Dendritic cell treated with granulocyte-macrophage colony-stimulating factor and Interleukin-4, amounts not matched to agents 40 ng/mL and 50 ng/mL, for 4 days (primary cell): ENCODE data around the gene ATG101.
A peak's percentile ranks its signal among the peaks of the same experiment; 100 is the strongest.

ENCODE experiments used
- H3K27ac Mint-ChIP-seq: one replicate; pipeline ENCODE4 v1.8.0; 2022; ENCODE audit warnings: mild to moderate bottlenecking, mixed read lengths
- H3K27me3 Mint-ChIP-seq: one replicate; pipeline ENCODE4 v1.8.0; 2022; ENCODE audit warnings: mild to moderate bottlenecking, mixed read lengths
- H3K36me3 Mint-ChIP-seq: one replicate; pipeline ENCODE4 v1.8.0; 2022; ENCODE audit warnings: low read depth, mixed read lengths
- H3K4me1 Mint-ChIP-seq: one replicate; pipeline ENCODE4 v1.8.0; 2022; ENCODE audit warnings: low read depth, mixed read lengths
- H3K4me3 Mint-ChIP-seq: one replicate; pipeline ENCODE4 v1.8.0; 2022; ENCODE audit warnings: mild to moderate bottlenecking, moderate library complexity, mixed read lengths
- H3K9me3 Mint-ChIP-seq: one replicate; pipeline ENCODE4 v1.8.0; 2022; ENCODE audit warnings: mixed read lengths
- intact Hi-C: fragments of 100-400 bp; cut with micrococcal nuclease; formaldehyde crosslinking; loops from one replicate; pipeline ENCODE4 v1.15.0; 2022

The ATG101 gene

GRCh38 chr12:52057638-52058576 is 11.9 kb upstream of the ATG101 start:
- Mint-ChIP-seq H3K4me1 (no peaks in the 10 kb centered on the region), H3K4me3 (no peak overlapping the region), H3K36me3 (peaks cover 5% of the 10 kb centered on the region), H3K9me3 (no peaks in the 10 kb centered on the region), H3K27me3 (peaks cover 6% of the 10 kb centered on the region), H3K27ac (no peak overlapping the region)
- intact Hi-C loops, result no loop called here

- Mint-ChIP-seq H3K4me3 (no peak overlapping the region), H3K4me1 (no peaks in the 10 kb centered on the region), H3K27me3 (peaks cover 6% of the 10 kb centered on the region), H3K36me3 (peaks cover 5% of the 10 kb centered on the region), H3K27ac (no peak overlapping the region), H3K9me3 (no peaks in the 10 kb centered on the region)
- intact Hi-C loops, result no loop called here
Observed at GRCh38 chr12:52058631-52059361, 11.0 kb upstream of the ATG101 start.

- Mint-ChIP-seq H3K27me3 (peaks cover 4% of the 10 kb centered on the region), H3K9me3 (no peaks in the 10 kb centered on the region), H3K4me1 (peaks cover 6% of the 10 kb centered on the region), H3K4me3 (no peak overlapping the region), H3K27ac (no peak overlapping the region), H3K36me3 (peaks cover 5% of the 10 kb centered on the region)
- intact Hi-C loops, result no loop called here
Observed at GRCh38 chr12:52059582-52060497, 9.9 kb upstream of the ATG101 start.

- H3K36me3 Mint-ChIP-seq, result peaks cover 5% of the 10 kb centered on the region
- H3K27me3 Mint-ChIP-seq, result peaks cover 11% of the 10 kb centered on the region
- no peak overlapping the region for H3K27ac Mint-ChIP-seq
- no peaks in the 10 kb centered on the region for H3K9me3 Mint-ChIP-seq
- intact Hi-C loops, result no loop called here
- H3K4me3 Mint-ChIP-seq, result no peak overlapping the region
- peaks cover 6% of the 10 kb centered on the region for H3K4me1 Mint-ChIP-seq
Observed at GRCh38 chr12:52060498-52061177, 9.1 kb upstream of the ATG101 start.

DNA sequence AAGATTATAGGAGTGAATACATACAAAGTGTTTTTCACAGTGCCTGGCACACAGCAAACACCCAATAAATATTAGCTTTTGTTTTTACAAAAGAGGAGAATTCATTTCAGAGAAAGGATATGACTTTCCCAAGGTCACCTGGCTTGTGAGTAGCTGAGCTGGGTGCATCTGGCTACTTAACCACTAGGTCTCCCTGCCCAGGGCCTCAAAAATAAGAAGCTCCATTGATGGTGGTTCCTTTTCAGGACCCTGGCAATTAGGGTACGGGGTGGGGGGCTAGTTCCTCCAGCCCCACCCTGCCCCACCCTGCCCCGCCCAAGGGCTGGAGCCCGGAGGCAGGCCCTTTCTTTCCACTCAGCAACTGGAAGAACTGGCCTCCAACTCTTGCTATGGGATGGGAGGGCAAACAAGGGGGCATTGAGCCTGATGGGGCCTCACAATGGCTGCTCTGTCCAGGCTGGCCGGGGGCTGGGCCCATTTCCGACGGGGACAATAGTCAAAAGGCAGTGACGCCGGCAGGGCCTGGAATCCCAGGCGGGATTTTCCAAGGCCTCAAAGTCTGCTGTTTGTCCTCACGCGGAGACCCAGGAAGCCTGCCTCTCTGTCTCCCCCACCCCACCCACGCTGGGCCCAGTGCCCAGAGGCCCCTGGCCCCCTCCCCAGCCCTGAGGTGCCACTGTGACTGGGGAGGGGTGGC is 8.2 kb upstream of the ATG101 start:
- Mint-ChIP-seq H3K27ac (no peak overlapping the region), H3K9me3 (no peaks in the 10 kb centered on the region), H3K27me3 (peaks cover 13% of the 10 kb centered on the region), H3K4me3 (no peak overlapping the region), H3K4me1 (peaks cover 10% of the 10 kb centered on the region), H3K36me3 (peaks cover 5% of the 10 kb centered on the region)
- intact Hi-C loops, result no loop called here

- Mint-ChIP-seq H3K9me3 (no peaks in the 10 kb centered on the region), H3K27me3 (peaks cover 19% of the 10 kb centered on the region), H3K4me1 (peaks cover 14% of the 10 kb centered on the region), H3K4me3 (no peak overlapping the region), H3K36me3 (no peaks in the 10 kb centered on the region), H3K27ac (no peak overlapping the region)
- intact Hi-C loops, result no loop called here
Observed at GRCh38 chr12:52062167-52063081, 7.4 kb upstream of the ATG101 start.

DNA sequence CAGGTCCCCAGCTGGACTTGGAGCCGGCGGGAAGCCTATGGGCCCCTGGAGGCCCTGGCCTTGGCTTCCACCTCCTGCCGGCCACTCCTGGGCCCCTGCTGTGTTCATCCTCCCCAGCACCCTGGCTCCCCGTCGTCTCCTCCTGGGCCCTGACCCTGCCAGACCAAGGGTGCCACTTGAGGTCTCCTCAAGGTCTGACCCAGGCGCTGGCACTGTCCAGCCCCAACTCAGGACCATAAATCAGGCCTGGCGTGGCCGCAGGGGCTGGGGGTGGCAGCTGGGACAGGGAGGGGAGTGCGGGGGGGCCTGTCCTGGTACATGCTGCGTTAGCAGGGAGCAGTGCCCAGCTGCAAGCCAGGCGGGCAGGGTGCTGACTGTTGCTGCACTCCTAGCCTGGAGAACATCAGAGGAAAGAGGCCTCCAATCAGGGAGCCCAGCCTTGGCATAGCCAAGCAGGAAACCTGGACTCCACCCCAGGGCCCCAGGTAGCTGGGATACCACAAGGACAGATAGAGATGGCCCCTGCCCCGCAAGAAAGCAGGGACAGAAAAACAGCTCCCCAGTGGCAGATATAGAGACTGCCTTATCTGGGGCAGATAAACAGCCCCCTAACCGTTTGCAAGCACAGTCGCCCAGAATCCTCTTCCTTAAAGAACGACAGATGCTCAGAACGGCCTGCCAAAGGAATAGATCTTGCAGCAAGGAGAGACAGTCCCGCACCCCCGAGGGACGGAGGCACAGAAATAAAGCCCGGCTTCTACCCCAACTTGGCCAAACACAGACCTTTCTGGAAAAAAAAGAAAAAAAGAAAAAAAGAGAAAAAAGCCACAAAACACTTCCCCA is 6.5 kb upstream of the ATG101 start:
- Mint-ChIP-seq H3K9me3 (no peaks in the 10 kb centered on the region), H3K27me3 (peaks cover 19% of the 10 kb centered on the region), H3K4me3 (no peak overlapping the region), H3K27ac (no peak overlapping the region), H3K36me3 (no peaks in the 10 kb centered on the region), H3K4me1 (peaks cover 14% of the 10 kb centered on the region)
- intact Hi-C loops, result no loop called here

DNA sequence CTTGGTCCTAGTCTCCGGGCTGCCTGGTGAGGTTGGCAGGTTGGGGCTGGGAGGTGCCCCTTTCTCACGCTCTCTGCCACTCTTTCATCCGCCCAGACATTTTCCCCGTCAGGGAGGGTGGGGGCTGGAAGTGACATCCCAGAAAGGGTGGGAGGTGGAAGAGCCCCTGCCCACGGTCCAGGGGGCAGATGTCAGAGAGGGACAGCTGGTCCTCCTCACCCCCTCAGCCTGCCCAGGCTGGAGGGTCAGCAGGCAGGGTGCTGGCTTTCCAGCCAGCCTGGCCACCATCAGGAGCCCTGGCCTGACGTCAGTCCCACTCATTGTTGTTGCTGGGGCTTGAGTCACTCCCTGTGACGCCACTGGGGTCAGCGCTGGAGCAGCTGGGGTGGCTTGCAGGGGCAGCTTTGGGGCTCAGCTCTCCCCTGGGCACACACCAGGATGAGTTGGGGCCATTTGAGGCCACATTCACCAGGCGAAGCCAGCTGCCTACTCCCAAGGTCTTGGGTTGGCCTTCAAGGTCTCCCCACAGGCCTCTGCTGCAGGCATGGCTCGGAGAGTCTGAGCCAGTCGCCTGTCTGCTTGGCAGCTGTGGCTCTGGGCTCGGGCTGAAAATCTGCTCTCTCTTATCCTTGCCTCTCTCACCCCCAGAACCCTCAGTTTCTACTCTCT is 5.7 kb upstream of the ATG101 start:
- Mint-ChIP-seq H3K4me1 (peaks cover 14% of the 10 kb centered on the region), H3K27ac (peak overlapping the region; percentile 4), H3K9me3 (no peaks in the 10 kb centered on the region), H3K27me3 (peaks cover 19% of the 10 kb centered on the region), H3K36me3 (no peaks in the 10 kb centered on the region), H3K4me3 (no peak overlapping the region)
- intact Hi-C loops, result no loop called here

DNA sequence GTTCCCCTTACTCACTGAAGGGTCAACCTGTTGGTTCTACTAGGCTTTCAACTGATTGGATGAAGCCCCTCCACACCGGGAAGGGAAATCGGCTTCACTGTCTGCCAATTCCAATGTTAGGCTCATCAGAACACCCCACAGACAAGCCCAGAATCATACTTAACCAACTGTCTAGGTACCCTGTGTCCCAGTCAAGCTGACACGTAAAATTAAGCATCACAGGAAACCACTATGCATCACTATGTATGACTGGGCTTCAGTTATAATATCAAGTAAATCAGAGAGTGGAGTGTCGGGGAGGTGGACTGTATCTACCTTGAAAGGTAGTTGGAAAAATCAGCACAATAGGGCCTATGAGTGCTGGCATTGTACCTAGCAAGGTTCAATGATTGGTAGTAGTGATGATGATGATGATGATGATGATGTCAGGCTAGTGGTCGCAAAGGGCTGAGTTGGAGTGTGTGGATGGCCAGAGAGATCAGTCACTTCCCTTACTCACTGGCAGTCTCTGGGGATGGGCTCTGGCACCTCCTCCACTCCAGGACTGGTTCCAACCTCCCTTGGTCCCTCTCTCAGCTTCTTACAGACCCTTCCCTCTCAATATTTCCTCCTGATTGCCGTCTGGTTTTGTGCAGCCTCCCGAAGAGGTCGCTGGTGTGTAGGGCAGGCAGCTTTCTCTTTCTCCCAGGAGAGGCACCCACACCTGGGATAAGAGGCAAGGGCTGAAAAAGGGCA is 3.3 kb upstream of the ATG101 start:
- intact Hi-C loops, result no loop called here
- Mint-ChIP-seq H3K27ac (no peak overlapping the region), H3K4me1 (peaks cover 34% of the 10 kb centered on the region), H3K9me3 (no peaks in the 10 kb centered on the region), H3K27me3 (peaks cover 19% of the 10 kb centered on the region), H3K36me3 (peaks cover 9% of the 10 kb centered on the region), H3K4me3 (no peak overlapping the region)

- Mint-ChIP-seq H3K27ac (no peak overlapping the region), H3K36me3 (peaks cover 9% of the 10 kb centered on the region), H3K9me3 (no peaks in the 10 kb centered on the region), H3K27me3 (peaks cover 19% of the 10 kb centered on the region), H3K4me3 (no peak overlapping the region), H3K4me1 (peaks cover 39% of the 10 kb centered on the region)
- intact Hi-C loops, result no loop called here
Observed at GRCh38 chr12:52067081-52067374, 2.8 kb upstream of the ATG101 start.
